ENCODE measurements around the gene SDC3.

The SDC3 gene

GRCh38 chr1:30885570-30886522 lies 22.7 kb downstream of the SDC3 start:
- in situ Hi-C loops (cut with MboI; ENCODE audit: low pct_unique_long_range_greater_than_20kb, low sequenced_read_pairs, unreplicated experiment), result no loop called here
- DNase-seq (ENCODE audit: low spot score), result no peak
- TF ChIP-seq CTCF (IDR thresholded peaks at IDR 0.05; ENCODE audit: extremely low read depth, insufficient read depth, missing control alignments), result no peak

- no peak for TF ChIP-seq CTCF (IDR thresholded peaks at IDR 0.05; ENCODE audit: extremely low read depth, insufficient read depth, missing control alignments)
- DNase-seq (ENCODE audit: low spot score), result no peak
- in situ Hi-C loops (cut with MboI; ENCODE audit: low pct_unique_long_range_greater_than_20kb, low sequenced_read_pairs, unreplicated experiment), result no loop called here
Observed at GRCh38 chr1:30884723-30885122, 23.8 kb downstream of the SDC3 start.

GRCh38 chr1:30883389-30884172 lies 25.0 kb downstream of the SDC3 start:
- DNase-seq (ENCODE audit: low spot score), result no peak
- no peak for TF ChIP-seq CTCF (IDR thresholded peaks at IDR 0.05; ENCODE audit: extremely low read depth, insufficient read depth, missing control alignments)
- in situ Hi-C loops (cut with MboI; ENCODE audit: low pct_unique_long_range_greater_than_20kb, low sequenced_read_pairs, unreplicated experiment), result no loop called here

GRCh38 chr1:30882678-30883388 lies 25.7 kb downstream of the SDC3 start:
- in situ Hi-C loops (cut with MboI; ENCODE audit: low pct_unique_long_range_greater_than_20kb, low sequenced_read_pairs, unreplicated experiment), result no loop called here
- no peak for TF ChIP-seq CTCF (IDR thresholded peaks at IDR 0.05; ENCODE audit: extremely low read depth, insufficient read depth, missing control alignments)
- DNase-seq (ENCODE audit: low spot score), result no peak

GRCh38 chr1:30881319-30882181 lies 27.0 kb downstream of the SDC3 start:
- in situ Hi-C loops (cut with MboI; ENCODE audit: low pct_unique_long_range_greater_than_20kb, low sequenced_read_pairs, unreplicated experiment), result no loop called here

More at GRCh38 chr1:30881319-30882181, 27.0 kb downstream of the SDC3 start:
- peak; percentile 56 for DNase-seq (ENCODE audit: low spot score)
- no peak for TF ChIP-seq CTCF (IDR thresholded peaks at IDR 0.05; ENCODE audit: extremely low read depth, insufficient read depth, missing control alignments)
